ENCODE results near the gene DNM1. TPM values are rescaled to one million over a fixed set of nuclear protein-coding genes. Genes with fewer than 3 reads are reported as not detected.

Gene DNM1
- total and polyA plus RNA-seq, 2 donors = 15.2 to 68.3 TPM

Small RNA genes lying within 50 kb of the gene (small RNA-seq; reads per million reads assigned to genes)
- 4,118 reads per million, percentile 100 among the genes with 10 or more reads in this experiment for gene MIR199B
- not detected for gene MIR3154

Other genes with a start within 250 kb of the DNM1 start
- 30.4 TPM for gene EEIG1, start 222.4 kb upstream of the DNM1 start, total RNA-seq
- 67.1 TPM for gene EEIG1, start 222.4 kb upstream of the DNM1 start, polyA plus RNA-seq
- gene NAIF1, start 136.1 kb upstream of the DNM1 start, total RNA-seq = 6.9 TPM
- gene NAIF1, start 136.1 kb upstream of the DNM1 start, polyA plus RNA-seq = 8.2 TPM
- gene SLC25A25, start 135.1 kb upstream of the DNM1 start, total RNA-seq = 14.4 TPM
- 23.1 TPM for gene SLC25A25, start 135.1 kb upstream of the DNM1 start, polyA plus RNA-seq
- 21.1 TPM for gene PTGES2, start 75.7 kb upstream of the DNM1 start, total RNA-seq
- 59.6 TPM for gene PTGES2, start 75.7 kb upstream of the DNM1 start, polyA plus RNA-seq
- 1.9 TPM for gene LCN2, start 53.9 kb upstream of the DNM1 start, total RNA-seq
- gene LCN2, start 53.9 kb upstream of the DNM1 start, polyA plus RNA-seq = 23.0 TPM
- 25.7 TPM for gene BBLN, start 43.1 kb upstream of the DNM1 start, total RNA-seq
- gene BBLN, start 43.1 kb upstream of the DNM1 start, polyA plus RNA-seq = 144 TPM
- 23.6 TPM for gene CIZ1, start 11.8 kb upstream of the DNM1 start, total RNA-seq
- 95.8 TPM for gene CIZ1, start 11.8 kb upstream of the DNM1 start, polyA plus RNA-seq
- gene GOLGA2, start 72.6 kb downstream of the DNM1 start, total RNA-seq = 147 TPM
- 88.9 TPM for gene GOLGA2, start 72.6 kb downstream of the DNM1 start, polyA plus RNA-seq
- gene SWI5, start 72.9 kb downstream of the DNM1 start, total RNA-seq = 17.4 TPM
- 34.5 TPM for gene SWI5, start 72.9 kb downstream of the DNM1 start, polyA plus RNA-seq
- 13.7 TPM for gene TRUB2, start 119.1 kb downstream of the DNM1 start, total RNA-seq
- 14.8 TPM for gene TRUB2, start 119.1 kb downstream of the DNM1 start, polyA plus RNA-seq
- gene COQ4, start 119.5 kb downstream of the DNM1 start, total RNA-seq = 23.1 TPM
- gene COQ4, start 119.5 kb downstream of the DNM1 start, polyA plus RNA-seq = 41.6 TPM
- 8.1 TPM for gene SLC27A4, start 137.1 kb downstream of the DNM1 start, total RNA-seq
- 23.1 TPM for gene SLC27A4, start 137.1 kb downstream of the DNM1 start, polyA plus RNA-seq
- 21.1 TPM for gene URM1, start 168.0 kb downstream of the DNM1 start, total RNA-seq
- 71.1 TPM for gene URM1, start 168.0 kb downstream of the DNM1 start, polyA plus RNA-seq
- 50.3 TPM for gene CERCAM, start 217.5 kb downstream of the DNM1 start, total RNA-seq
- gene CERCAM, start 217.5 kb downstream of the DNM1 start, polyA plus RNA-seq = 41.6 TPM

All from urinary bladder (tissue), 2 donors.